OCI-LY3 (cell line): Measurements from ENCODE around the gene SLC35A5.

Source experiments
- CTCF ChIP-seq: fragments of 200-600, 300-600 bp; sonication (generic); IDR thresholded peaks from 2 replicates; pipeline ENCODE4 v1.5.1; 2014; ENCODE audit warnings: antibody characterized with exemption, low read length, low read depth
- EZH2phosphoT487 ChIP-seq: fragments of 200-600 bp; shearing (Covaris generic); IDR thresholded peaks from 2 replicates; pipeline ENCODE4 v1.6.1; 2018; ENCODE audit warnings: antibody characterized with exemption, mixed run types, low read depth

GRCh38 chr3:112617285-112617684, 55.4 kb downstream of the SLC35A5 start:
- no peak for TF ChIP-seq CTCF
- no peak for TF ChIP-seq EZH2phosphoT487
